ENCODE measurements around the gene JDP2. TPM values are rescaled to one million over a fixed set of nuclear protein-coding genes. Genes with fewer than 3 reads are reported as not detected.

JDP2 gene
- total RNA-seq, 1 donor from 2014 or later, result 79.5 TPM

- H3K4me3 ChIP-seq (ENCODE audit: insufficient read depth, low read depth, low read length), result no peak overlapping the region
- no peaks in the 10 kb centered on the region for H3K4me1 Mint-ChIP-seq (ENCODE audit: low read depth, unreplicated experiment)
- no peaks in the 10 kb centered on the region for H4K20me1 ChIP-seq (ENCODE audit: insufficient read depth, low read length)
- no peak overlapping the region for H3K9ac ChIP-seq (ENCODE audit: low read length)
- H2AFZ ChIP-seq (ENCODE audit: low read depth, low read length), result no peak overlapping the region
- no peak overlapping the region for H3K4me3 Mint-ChIP-seq (ENCODE audit: unreplicated experiment)
- no peak overlapping the region for H3K27ac ChIP-seq (ENCODE audit: low read depth, low read length)
- peaks cover 17% of the 10 kb centered on the region for H3K27me3 Mint-ChIP-seq (ENCODE audit: low read depth, unreplicated experiment)
- TF ChIP-seq EZH2 (IDR thresholded peaks at IDR 0.05; ENCODE audit: insufficient read depth, low read length) (no peak), CTCF (IDR thresholded peaks at IDR 0.05; ENCODE audit: insufficient read depth, low read depth, low read length) (no peak)
- no peaks in the 10 kb centered on the region for H3K4me1 ChIP-seq (ENCODE audit: insufficient read depth, low read length)
- no peak for DNase-seq (ENCODE audit: low read depth)
- no peak for FAIRE-seq
- H3K79me2 ChIP-seq (ENCODE audit: insufficient read depth, low read length), result no peaks in the 10 kb centered on the region
- peaks cover 10% of the 10 kb centered on the region for H3K27me3 ChIP-seq (ENCODE audit: insufficient read depth, low read length)
- H3K9me3 ChIP-seq (ENCODE audit: insufficient read depth, low read depth, low read length), result no peaks in the 10 kb centered on the region
- no peak overlapping the region for H3K4me2 ChIP-seq (ENCODE audit: low read length)
- peaks cover 3% of the 10 kb centered on the region for H3K9me3 Mint-ChIP-seq (ENCODE audit: unreplicated experiment)
- H3K36me3 ChIP-seq (ENCODE audit: insufficient read depth, low read length), result no peaks in the 10 kb centered on the region
- H3K36me3 Mint-ChIP-seq (ENCODE audit: low read depth, unreplicated experiment), result no peaks in the 10 kb centered on the region
- H3K27ac Mint-ChIP-seq (ENCODE audit: unreplicated experiment), result no peak overlapping the region
Observed at GRCh38 chr14:75489480-75489837, 61.6 kb downstream of the JDP2 start.

DNA sequence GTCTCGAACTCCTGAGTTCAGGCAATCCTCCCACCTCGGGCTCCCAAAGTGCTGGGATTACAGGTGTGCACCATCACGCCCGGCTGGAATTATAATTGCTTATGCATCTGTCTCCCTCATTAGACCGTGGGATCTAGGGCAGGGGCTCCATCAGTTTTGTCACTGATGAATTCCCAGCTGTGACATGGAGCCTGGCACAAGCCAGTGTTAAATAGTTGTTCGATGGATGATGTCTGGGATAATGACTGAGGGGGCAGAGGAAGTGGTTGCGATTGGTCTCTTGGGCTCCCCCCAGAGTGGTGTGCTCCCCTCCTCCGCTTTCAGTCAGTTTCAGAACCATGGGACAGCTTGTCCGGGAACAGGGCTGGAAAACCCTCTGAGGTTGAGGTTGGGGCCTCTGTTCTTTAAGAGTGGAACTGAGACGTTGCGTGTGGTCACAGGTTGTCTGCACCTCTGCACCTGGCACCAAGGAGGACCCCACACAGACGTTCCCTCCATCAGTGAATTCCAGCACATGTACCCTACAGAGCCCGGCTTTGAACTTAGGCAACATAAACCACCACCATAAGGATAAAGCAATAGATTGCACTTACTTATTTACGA, 63.7 kb downstream of the JDP2 start:
- Mint-ChIP-seq H3K4me1 (ENCODE audit: low read depth, unreplicated experiment) (peaks cover 4% of the 10 kb centered on the region), H3K27ac (ENCODE audit: unreplicated experiment) (no peak overlapping the region), H3K9me3 (ENCODE audit: unreplicated experiment) (peaks cover 9% of the 10 kb centered on the region), H3K36me3 (ENCODE audit: low read depth, unreplicated experiment) (no peaks in the 10 kb centered on the region), H3K27me3 (ENCODE audit: low read depth, unreplicated experiment) (peaks cover 14% of the 10 kb centered on the region), H3K4me3 (ENCODE audit: unreplicated experiment) (no peak overlapping the region)
- Histone ChIP-seq H3K27ac (ENCODE audit: low read depth, low read length) (no peak overlapping the region), H3K4me3 (ENCODE audit: insufficient read depth, low read depth, low read length) (no peak overlapping the region), H3K9me3 (ENCODE audit: insufficient read depth, low read depth, low read length) (no peaks in the 10 kb centered on the region), H4K20me1 (ENCODE audit: insufficient read depth, low read length) (no peaks in the 10 kb centered on the region), H3K9ac (ENCODE audit: low read length) (no peak overlapping the region), H3K79me2 (ENCODE audit: insufficient read depth, low read length) (no peaks in the 10 kb centered on the region), H3K4me1 (ENCODE audit: insufficient read depth, low read length) (no peaks in the 10 kb centered on the region), H2AFZ (ENCODE audit: low read depth, low read length) (no peak overlapping the region), H3K36me3 (ENCODE audit: insufficient read depth, low read length) (no peaks in the 10 kb centered on the region), H3K4me2 (ENCODE audit: low read length) (no peak overlapping the region), H3K27me3 (ENCODE audit: insufficient read depth, low read length) (peaks cover 6% of the 10 kb centered on the region)
- FAIRE-seq (no peak), DNase-seq (ENCODE audit: low read depth) (no peak)
- no peak for TF ChIP-seq EZH2 (IDR thresholded peaks at IDR 0.05; ENCODE audit: insufficient read depth, low read length)
- no peak for TF ChIP-seq CTCF (IDR thresholded peaks at IDR 0.05; ENCODE audit: insufficient read depth, low read depth, low read length)

DNA sequence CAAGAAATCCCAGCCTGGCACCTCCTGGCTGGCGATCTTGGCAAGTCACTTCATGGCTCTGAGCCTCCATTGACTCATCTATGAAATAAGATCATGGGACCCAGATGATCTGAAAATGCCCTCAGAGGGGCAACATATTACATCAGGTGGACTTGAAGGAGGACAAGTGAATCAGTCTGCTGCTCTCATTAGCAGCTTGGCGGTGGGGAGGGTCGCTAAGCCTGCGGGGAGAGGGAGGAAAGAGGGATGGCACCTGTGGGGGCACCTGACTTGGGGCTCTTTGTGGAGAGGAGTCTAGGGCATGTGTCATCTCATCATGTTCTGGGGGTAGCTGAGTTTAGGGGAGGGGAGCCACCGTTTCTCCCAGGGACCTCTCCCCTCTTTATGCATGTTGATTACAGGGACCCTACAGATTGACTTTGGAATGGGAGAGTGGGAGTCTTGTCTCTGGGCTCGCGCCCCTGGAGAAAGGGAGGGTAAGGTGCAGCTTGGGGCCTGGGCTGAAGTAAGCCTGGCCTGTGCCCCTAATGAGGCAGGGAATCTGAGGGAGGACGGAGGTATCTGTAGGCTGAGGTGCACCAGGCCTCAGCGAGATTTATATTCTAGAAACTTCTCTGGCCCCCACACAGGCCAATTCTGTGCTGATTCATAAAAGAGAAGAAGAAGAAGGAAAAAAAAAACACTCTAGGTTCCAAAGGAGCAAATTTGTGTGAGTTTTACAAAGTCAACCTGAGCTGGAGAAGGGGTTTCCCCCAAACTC, 65.2 kb downstream of the JDP2 start:
- no peaks in the 10 kb centered on the region for H3K36me3 ChIP-seq (ENCODE audit: insufficient read depth, low read length)
- no peak overlapping the region for H3K4me3 ChIP-seq (ENCODE audit: insufficient read depth, low read depth, low read length)
- peaks cover 12% of the 10 kb centered on the region for H3K9me3 Mint-ChIP-seq (ENCODE audit: unreplicated experiment)
- no peak overlapping the region for H3K27ac ChIP-seq (ENCODE audit: low read depth, low read length)
- FAIRE-seq (no peak), DNase-seq (ENCODE audit: low read depth) (no peak)
- TF ChIP-seq CTCF (IDR thresholded peaks at IDR 0.05; ENCODE audit: insufficient read depth, low read depth, low read length), result no peak
- no peak for TF ChIP-seq EZH2 (IDR thresholded peaks at IDR 0.05; ENCODE audit: insufficient read depth, low read length)
- no peaks in the 10 kb centered on the region for H3K27me3 ChIP-seq (ENCODE audit: insufficient read depth, low read length)
- H3K4me1 Mint-ChIP-seq (ENCODE audit: low read depth, unreplicated experiment), result peaks cover 4% of the 10 kb centered on the region
- no peak overlapping the region for H2AFZ ChIP-seq (ENCODE audit: low read depth, low read length)
- H3K27me3 Mint-ChIP-seq (ENCODE audit: low read depth, unreplicated experiment), result peaks cover 15% of the 10 kb centered on the region
- no peak overlapping the region for H3K4me3 Mint-ChIP-seq (ENCODE audit: unreplicated experiment)
- H3K9me3 ChIP-seq (ENCODE audit: insufficient read depth, low read depth, low read length), result no peaks in the 10 kb centered on the region
- H3K4me2 ChIP-seq (ENCODE audit: low read length), result no peak overlapping the region
- H4K20me1 ChIP-seq (ENCODE audit: insufficient read depth, low read length), result no peaks in the 10 kb centered on the region
- peaks cover 2% of the 10 kb centered on the region for H3K36me3 Mint-ChIP-seq (ENCODE audit: low read depth, unreplicated experiment)
- no peak overlapping the region for H3K9ac ChIP-seq (ENCODE audit: low read length)
- no peak overlapping the region for H3K27ac Mint-ChIP-seq (ENCODE audit: unreplicated experiment)
- no peaks in the 10 kb centered on the region for H3K79me2 ChIP-seq (ENCODE audit: insufficient read depth, low read length)
- no peaks in the 10 kb centered on the region for H3K4me1 ChIP-seq (ENCODE audit: insufficient read depth, low read length)
